ENCODE measurements around the gene SHCBP1L.

- no peak for TF ChIP-seq CTCF (conservative IDR thresholded peaks at IDR 0.05; ENCODE audit: low read length)
- no peak for TF ChIP-seq EZH2phosphoT487 (IDR thresholded peaks at IDR 0.05; ENCODE audit: borderline replicate concordance, low read depth, low read length)
Measured at GRCh38 chr1:182927693-182928433, 25.1 kb downstream of the SHCBP1L start.
